Natural killer cell (primary cell): ENCODE data around the gene MT1A. TPM values are rescaled to one million over a fixed set of nuclear protein-coding genes. Genes with fewer than 3 reads are reported as not detected.
A peak's percentile ranks its signal among the peaks of the same experiment; 100 is the strongest.
"Not testable (repeated sequence)": the region's sequence is repeated elsewhere in the genome, so short reads cannot be mapped to it uniquely, and the experiment has no call there.

Source experiments
- ATAC-seq, 3 donors: fragments of 150-1000 bp in 2 of 3; fragments of 200-7000 bp in 1 of 3; cut with Tn5 transposase; 1 replicate in 1 of 3; 2 replicates in 2 of 3; pipeline ENCODE4 v1.10.0; 2021; ENCODE audit warnings: mild to moderate bottlenecking in 2 of 3, moderate library complexity in 2 of 3
- DNase-seq, 2 donors: peaks; one replicate each; pipeline versions ENCODE4 v3.0.0 to v3.0.0-alpha.2; 2013 to 2021; ENCODE audit warnings: mixed read lengths in 1 of 2
- H3K27ac ChIP-seq: one replicate; pipeline ENCODE4 v1.5.1; 2013; ENCODE audit warnings: mild to moderate bottlenecking, low read length
- H3K27me3 ChIP-seq: one replicate; pipeline ENCODE4 v1.6.1; 2013; ENCODE audit warnings: low read length; ENCODE audit not compliant: control insufficient read depth, insufficient read depth
- H3K36me3 ChIP-seq: one replicate; pipeline ENCODE4 v1.6.1; 2013; ENCODE audit warnings: low read length; ENCODE audit not compliant: control insufficient read depth, insufficient read depth
- H3K4me1 ChIP-seq: one replicate; pipeline ENCODE4 v1.6.1; 2013; ENCODE audit warnings: low read length; ENCODE audit not compliant: control insufficient read depth, insufficient read depth
- H3K4me3 ChIP-seq: one replicate; pipeline ENCODE4 v1.5.1; 2013; ENCODE audit warnings: low read length
- H3K9me3 ChIP-seq: one replicate; pipeline ENCODE4 v1.6.1; 2013; ENCODE audit warnings: low read length; ENCODE audit not compliant: control insufficient read depth, insufficient read depth
- H3K27ac Mint-ChIP-seq, 2 donors: one replicate each; pipeline ENCODE4 v1.8.0; 2022; ENCODE audit warnings: mild to moderate bottlenecking in 2 of 2, mixed read lengths in 2 of 2, moderate library complexity in 1 of 2
- H3K27me3 Mint-ChIP-seq, 2 donors: one replicate each; pipeline ENCODE4 v1.8.0; 2022; ENCODE audit warnings: low read depth in 2 of 2, mixed read lengths in 2 of 2
- H3K36me3 Mint-ChIP-seq: one replicate; pipeline ENCODE4 v1.8.0; 2022; ENCODE audit warnings: mixed read lengths
- H3K4me1 Mint-ChIP-seq, 2 donors: one replicate each; pipeline ENCODE4 v1.8.0; 2022; ENCODE audit warnings: mixed read lengths in 2 of 2
- H3K4me3 Mint-ChIP-seq: one replicate; pipeline ENCODE4 v1.8.0; 2022; ENCODE audit warnings: mild to moderate bottlenecking, moderate library complexity, mixed read lengths
- H3K9me3 Mint-ChIP-seq, 2 donors: one replicate each; pipeline ENCODE4 v1.8.0; 2022; ENCODE audit warnings: mixed read lengths in 2 of 2
- WGBS: methylation state at CpG from one replicate; pipeline ENCODE4 v1.1.7; 2013; ENCODE audit warnings: missing lambda C conversion rate; ENCODE audit not compliant: insufficient coverage; 5-methylcytosine and 5-hydroxymethylcytosine counted together
- intact Hi-C: fragments of 100-400 bp; cut with micrococcal nuclease; formaldehyde crosslinking; loops from one replicate; pipeline ENCODE4 v1.14.2; 2022
- total RNA-seq, 4 donors: library from RNA; stranded (reverse); fragments of 120-200 nt in 1 of 4; gene quantifications; one replicate each; pipeline versions ENCODE4 v1.2.3 to v1.2.4, GENCODE V29; 2013 to 2022
- TF ChIP-seq, protein P1 (sequence below): fragments of 200-600 bp; IDR thresholded peaks from one replicate; pipeline ENCODE4 v1.8.0; 2022; ENCODE audit warnings: antibody characterized with exemption

Gene MT1A
- total RNA-seq, 3 donors from 2014 or later (not counting 1 experiment from before 2014, with no cell fraction given), result not detected

- no peak overlapping the region for H3K27ac ChIP-seq
- Mint-ChIP-seq H3K4me3 (no peak overlapping the region), H3K27me3 (peaks cover 71 to 77% of the 10 kb centered on the region in 2 donors), H3K36me3 (peaks cover 5% of the 10 kb centered on the region), H3K9me3 (no peaks in the 10 kb centered on the region), H3K27ac (no peak overlapping the region), H3K4me1 (peaks cover 6 to 30% of the 10 kb centered on the region in 2 donors)
- no peak overlapping the region for H3K4me3 ChIP-seq
- peaks cover 40% of the 10 kb centered on the region for H3K27me3 ChIP-seq
- no CpG with 5 or more reads among the region's 1 CpG for WGBS
- peaks cover 11% of the 10 kb centered on the region for H3K4me1 ChIP-seq
- no peaks in the 10 kb centered on the region for H3K9me3 ChIP-seq
- DNase-seq, result no peak
- TF ChIP-seq, protein P1, sequence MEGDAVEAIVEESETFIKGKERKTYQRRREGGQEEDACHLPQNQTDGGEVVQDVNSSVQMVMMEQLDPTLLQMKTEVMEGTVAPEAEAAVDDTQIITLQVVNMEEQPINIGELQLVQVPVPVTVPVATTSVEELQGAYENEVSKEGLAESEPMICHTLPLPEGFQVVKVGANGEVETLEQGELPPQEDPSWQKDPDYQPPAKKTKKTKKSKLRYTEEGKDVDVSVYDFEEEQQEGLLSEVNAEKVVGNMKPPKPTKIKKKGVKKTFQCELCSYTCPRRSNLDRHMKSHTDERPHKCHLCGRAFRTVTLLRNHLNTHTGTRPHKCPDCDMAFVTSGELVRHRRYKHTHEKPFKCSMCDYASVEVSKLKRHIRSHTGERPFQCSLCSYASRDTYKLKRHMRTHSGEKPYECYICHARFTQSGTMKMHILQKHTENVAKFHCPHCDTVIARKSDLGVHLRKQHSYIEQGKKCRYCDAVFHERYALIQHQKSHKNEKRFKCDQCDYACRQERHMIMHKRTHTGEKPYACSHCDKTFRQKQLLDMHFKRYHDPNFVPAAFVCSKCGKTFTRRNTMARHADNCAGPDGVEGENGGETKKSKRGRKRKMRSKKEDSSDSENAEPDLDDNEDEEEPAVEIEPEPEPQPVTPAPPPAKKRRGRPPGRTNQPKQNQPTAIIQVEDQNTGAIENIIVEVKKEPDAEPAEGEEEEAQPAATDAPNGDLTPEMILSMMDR, result no peak
- no peak for ATAC-seq
- intact Hi-C loops, result no loop called here
- no peaks in the 10 kb centered on the region for H3K36me3 ChIP-seq
Measured at GRCh38 chr16:56664506-56664905, 26.0 kb downstream of the MT1A start.

DNA sequence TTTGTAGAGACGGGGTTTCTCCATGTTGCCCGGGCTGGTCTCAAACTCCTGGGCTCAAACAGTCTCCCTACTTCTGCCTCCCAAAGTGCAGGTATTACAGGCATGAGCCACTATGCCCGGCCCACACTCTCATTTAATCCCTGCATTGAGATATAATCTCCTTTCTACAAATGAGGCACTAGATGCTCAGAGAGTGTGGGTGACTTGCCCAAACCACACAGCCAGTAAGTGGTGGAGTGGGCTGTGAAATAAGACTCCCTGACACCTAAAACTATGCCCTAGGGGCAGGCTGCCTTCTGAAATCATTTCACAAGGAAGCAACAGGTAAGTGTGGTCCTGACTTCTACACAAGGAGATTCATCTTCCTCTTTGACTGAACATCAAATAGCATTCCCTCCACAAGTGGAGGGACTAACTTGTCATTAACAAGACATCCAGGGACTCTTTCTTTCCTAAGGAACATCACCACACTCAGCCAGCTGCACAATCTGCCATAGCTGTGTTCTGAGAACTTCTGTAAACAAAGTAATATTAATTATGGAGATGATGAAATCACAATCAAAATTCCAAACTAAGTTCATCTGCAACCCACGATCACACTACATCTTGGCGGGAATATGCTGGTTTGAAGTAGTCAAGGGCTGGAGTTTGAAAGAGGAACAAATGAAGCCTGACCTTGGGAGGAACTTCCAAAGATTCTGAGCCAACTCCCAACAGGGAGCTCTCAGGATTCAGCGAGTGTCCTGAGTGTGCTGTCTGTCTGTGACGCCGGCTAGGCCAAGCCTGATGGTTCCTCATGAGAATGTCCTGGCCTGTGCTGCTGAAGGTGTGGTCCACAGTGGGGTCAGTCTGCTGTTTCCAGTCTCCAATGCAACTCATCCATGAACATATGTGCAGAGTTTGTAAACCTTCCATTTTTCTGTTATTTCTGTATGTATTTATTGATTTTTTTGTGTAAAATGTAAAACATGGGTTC, 27.1 kb downstream of the MT1A start:
- 82% methylated on average over 6 of the region's 8 CpGs for WGBS
- not testable (repeated sequence) for ATAC-seq

DNA sequence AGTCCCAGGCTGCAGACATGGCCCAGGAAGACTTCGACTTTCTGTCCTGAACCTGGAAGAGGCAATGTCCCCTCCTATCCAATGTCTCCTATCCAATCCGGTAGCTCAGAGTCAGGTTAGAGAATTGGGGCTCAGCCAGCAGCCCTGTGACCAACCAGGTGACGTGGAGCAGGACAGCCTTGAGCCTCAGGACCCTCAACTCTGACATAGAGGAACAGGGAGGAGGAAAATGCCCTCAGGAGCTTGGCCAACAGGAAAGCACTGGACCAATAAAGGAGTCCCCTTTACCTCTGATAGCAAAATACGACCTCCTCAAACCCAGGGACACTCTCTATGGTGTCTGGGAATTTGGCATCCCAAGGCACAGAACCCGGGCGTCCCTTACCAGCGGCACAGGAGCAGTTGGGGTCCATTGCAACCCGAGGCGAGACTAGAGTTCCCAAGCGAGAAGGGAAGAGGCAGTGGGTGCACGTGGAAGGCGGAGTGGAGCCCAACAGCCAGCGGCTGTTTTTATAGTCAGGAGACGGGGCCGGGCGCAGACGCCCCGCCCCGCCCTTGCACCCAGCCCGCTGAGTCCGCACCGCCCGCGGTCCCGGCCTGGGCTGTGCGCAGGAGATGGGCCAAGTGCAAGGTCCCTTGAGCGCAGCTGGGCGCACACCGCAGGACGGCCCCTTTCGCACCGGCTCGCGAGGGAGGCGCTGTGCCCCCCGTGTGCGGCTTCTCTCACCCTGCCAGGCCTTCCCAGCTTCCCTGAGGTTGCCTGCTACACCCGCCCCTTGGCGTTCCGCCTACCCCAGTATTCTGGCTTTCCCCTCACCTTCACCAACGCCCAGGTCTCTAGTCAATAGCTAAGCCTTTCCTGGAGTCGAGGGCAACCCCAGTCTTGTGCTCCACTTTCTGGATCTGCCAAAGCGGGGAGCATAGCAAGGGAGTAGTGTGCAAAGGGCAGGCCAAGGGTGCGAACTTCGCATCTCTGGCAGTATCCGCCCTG, 29.4 kb downstream of the MT1A start, which contains the start of gene MT1G:
Gene MT1G, minus strand, starts transcription at position 485 of the 991 bp plus-strand sequence. Its CDS starts 72 bp downstream, at position 413.
- WGBS, result 10% methylated on average over 46 of the region's 46 CpGs
- peaks cover 44% of the 10 kb centered on the region for H3K27me3 ChIP-seq
- H3K36me3 Mint-ChIP-seq, result peaks cover 5% of the 10 kb centered on the region
- H3K27ac ChIP-seq, result no peak within 1 kb of the TSS
- peaks cover 6 to 27% of the 10 kb centered on the region in 2 donors for H3K4me1 Mint-ChIP-seq
- H3K4me3 Mint-ChIP-seq, result no peak within 1 kb of the TSS
- ATAC-seq, result peak; percentile 47 to 61 (median 49)
- H3K9me3 Mint-ChIP-seq, result no peaks in the 10 kb centered on the region
- H3K4me3 ChIP-seq, result no peak within 1 kb of the TSS
- TF ChIP-seq, protein P1, result no peak
- peaks cover 5% of the 10 kb centered on the region for H3K4me1 ChIP-seq
- no peaks in the 10 kb centered on the region for H3K36me3 ChIP-seq
- peak in 1 of 2 donors; percentile 46 for DNase-seq
- no peak within 1 kb of the TSS for H3K27ac Mint-ChIP-seq
- no peaks in the 10 kb centered on the region for H3K9me3 ChIP-seq
- H3K27me3 Mint-ChIP-seq, result peaks cover 72 to 88% of the 10 kb centered on the region in 2 donors
- intact Hi-C loops, result no loop called here

More for the DNA sequence above, 27.1 kb downstream of the MT1A start:
- H3K36me3 Mint-ChIP-seq, H3K4me3 Mint-ChIP-seq, H3K4me3 ChIP-seq, H3K9me3 ChIP-seq, H3K27ac ChIP-seq, DNase-seq, intact Hi-C loops, H3K9me3 Mint-ChIP-seq, H3K27ac Mint-ChIP-seq, H3K36me3 ChIP-seq: not testable (repeated sequence)
- peaks cover 6 to 34% of the 10 kb centered on the region in 2 donors for H3K4me1 Mint-ChIP-seq
- Histone ChIP-seq H3K27me3 (peaks cover 47% of the 10 kb centered on the region), H3K4me1 (peaks cover 11% of the 10 kb centered on the region)
- H3K27me3 Mint-ChIP-seq, result peaks cover 71 to 84% of the 10 kb centered on the region in 2 donors
